OCI-LY3 (cell line): ENCODE data around the gene SH3RF3.

Experiments
- EZH2phosphoT487 ChIP-seq: fragments of 200-600 bp; shearing (Covaris generic); IDR thresholded peaks from 2 replicates; pipeline ENCODE4 v1.6.1; 2018; ENCODE audit warnings: antibody characterized with exemption, mixed run types, low read depth
- TF ChIP-seq, protein P1 (sequence below): fragments of 200-600, 300-600 bp; sonication (generic); IDR thresholded peaks from 2 replicates; pipeline ENCODE4 v1.5.1; 2014; ENCODE audit warnings: antibody characterized with exemption, low read length, low read depth

- TF ChIP-seq, protein P1, sequence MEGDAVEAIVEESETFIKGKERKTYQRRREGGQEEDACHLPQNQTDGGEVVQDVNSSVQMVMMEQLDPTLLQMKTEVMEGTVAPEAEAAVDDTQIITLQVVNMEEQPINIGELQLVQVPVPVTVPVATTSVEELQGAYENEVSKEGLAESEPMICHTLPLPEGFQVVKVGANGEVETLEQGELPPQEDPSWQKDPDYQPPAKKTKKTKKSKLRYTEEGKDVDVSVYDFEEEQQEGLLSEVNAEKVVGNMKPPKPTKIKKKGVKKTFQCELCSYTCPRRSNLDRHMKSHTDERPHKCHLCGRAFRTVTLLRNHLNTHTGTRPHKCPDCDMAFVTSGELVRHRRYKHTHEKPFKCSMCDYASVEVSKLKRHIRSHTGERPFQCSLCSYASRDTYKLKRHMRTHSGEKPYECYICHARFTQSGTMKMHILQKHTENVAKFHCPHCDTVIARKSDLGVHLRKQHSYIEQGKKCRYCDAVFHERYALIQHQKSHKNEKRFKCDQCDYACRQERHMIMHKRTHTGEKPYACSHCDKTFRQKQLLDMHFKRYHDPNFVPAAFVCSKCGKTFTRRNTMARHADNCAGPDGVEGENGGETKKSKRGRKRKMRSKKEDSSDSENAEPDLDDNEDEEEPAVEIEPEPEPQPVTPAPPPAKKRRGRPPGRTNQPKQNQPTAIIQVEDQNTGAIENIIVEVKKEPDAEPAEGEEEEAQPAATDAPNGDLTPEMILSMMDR, result no peak
- TF ChIP-seq EZH2phosphoT487, result no peak
Measured at GRCh38 chr2:109531221-109531620, 402.2 kb downstream of the SH3RF3 start.
